Keratinocyte (primary cell): ENCODE measurements around the gene SRPK2.
"Not testable (repeated sequence)": the region's sequence is repeated elsewhere in the genome, so short reads cannot be mapped to it uniquely, and the experiment has no call there.

Source experiments
- EZH2 ChIP-seq: IDR thresholded peaks from one replicate; pipeline ENCODE4 v1.6.1; 2012; ENCODE audit warnings: inconsistent platforms, mild to moderate bottlenecking, low read length, moderate library complexity
- TF ChIP-seq, protein P1 (sequence below), 3 experiments: IDR thresholded peaks in 1 of 3; conservative IDR thresholded peaks in 1 of 3; optimal IDR thresholded peaks in 1 of 3; 2 replicates in 2 of 3; 3 replicates in 1 of 3; pipeline versions ENCODE3 to v1.5.1; 2011; ENCODE audit warnings: low read length in 3 of 3, mild to moderate bottlenecking in 3 of 3, moderate library complexity in 2 of 3, control low read depth in 1 of 3, inconsistent platforms in 1 of 3; ENCODE audit not compliant: insufficient read depth in 2 of 3; ENCODE audit errors: extremely low read depth in 1 of 3

DNA sequence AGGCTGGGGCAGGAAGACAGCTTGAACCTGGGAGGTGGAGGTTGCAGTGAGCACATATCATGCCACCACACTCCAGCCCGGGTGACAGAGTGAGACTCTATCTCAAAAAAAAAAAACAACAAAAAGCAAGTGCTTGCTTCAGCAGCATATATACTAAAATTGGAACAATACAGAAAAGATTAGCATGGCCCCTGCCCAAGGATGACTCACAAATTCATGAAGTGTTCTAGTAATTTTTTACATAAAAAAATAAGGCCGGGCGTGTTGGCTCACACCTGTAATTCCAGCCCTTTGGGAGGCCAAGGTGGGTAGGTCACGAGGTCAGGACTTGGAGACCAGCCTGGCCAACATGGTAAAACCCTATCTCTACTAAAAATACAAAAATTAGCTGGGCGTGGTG, 56.1 kb downstream of the SRPK2 start:
- TF ChIP-seq, protein P1, sequence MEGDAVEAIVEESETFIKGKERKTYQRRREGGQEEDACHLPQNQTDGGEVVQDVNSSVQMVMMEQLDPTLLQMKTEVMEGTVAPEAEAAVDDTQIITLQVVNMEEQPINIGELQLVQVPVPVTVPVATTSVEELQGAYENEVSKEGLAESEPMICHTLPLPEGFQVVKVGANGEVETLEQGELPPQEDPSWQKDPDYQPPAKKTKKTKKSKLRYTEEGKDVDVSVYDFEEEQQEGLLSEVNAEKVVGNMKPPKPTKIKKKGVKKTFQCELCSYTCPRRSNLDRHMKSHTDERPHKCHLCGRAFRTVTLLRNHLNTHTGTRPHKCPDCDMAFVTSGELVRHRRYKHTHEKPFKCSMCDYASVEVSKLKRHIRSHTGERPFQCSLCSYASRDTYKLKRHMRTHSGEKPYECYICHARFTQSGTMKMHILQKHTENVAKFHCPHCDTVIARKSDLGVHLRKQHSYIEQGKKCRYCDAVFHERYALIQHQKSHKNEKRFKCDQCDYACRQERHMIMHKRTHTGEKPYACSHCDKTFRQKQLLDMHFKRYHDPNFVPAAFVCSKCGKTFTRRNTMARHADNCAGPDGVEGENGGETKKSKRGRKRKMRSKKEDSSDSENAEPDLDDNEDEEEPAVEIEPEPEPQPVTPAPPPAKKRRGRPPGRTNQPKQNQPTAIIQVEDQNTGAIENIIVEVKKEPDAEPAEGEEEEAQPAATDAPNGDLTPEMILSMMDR (optimal IDR thresholded peaks at IDR 0.05 in 1 of 3, IDR thresholded peaks at IDR 0.05 in 1 of 3, conservative IDR thresholded peaks at IDR 0.05 in 1 of 3; ENCODE audit: extremely low read depth in 1 of 3, insufficient read depth in 2 of 3, low read length in 3 of 3): not testable (repeated sequence)
- not testable (repeated sequence) for TF ChIP-seq EZH2
